ENCODE results near the gene TREX2. TPM values are rescaled to one million over a fixed set of nuclear protein-coding genes. Genes with fewer than 3 reads are reported as not detected.

Gene TREX2
- total and polyA plus RNA-seq, 2 donors (not counting 1 experiment from before 2014, with no cell fraction given) = 3.3 to 3.8 TPM

DNA sequence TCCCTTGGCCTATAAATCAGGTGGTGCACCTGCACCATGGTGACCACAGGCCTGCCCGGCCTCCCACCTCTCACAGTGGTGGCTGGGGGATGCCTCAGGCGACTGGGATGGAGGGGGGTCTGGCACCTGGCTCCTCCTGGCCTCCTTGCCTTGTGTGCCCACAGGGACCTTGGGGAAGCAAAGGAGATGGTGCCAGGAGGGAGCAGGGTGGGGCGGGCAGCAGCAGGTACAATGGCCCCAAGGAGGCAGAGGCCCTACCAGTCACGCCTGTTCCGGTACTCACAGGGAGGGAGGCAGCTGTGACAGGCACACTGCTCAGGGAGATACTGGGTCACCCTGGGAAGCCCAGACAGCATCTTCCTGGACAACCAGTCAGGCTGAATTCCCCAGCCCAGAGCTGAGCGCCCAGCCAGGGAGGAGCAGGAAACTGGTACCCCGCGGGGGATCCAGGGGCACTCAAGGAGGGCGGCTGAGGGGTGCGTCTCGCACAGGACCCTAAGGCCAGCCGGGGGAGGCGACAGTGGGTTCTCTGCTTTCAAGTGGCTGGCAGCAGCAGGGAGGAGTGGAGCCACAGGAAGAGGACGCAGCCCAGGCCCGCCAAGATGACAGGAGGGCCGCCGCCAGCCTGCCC, 1.2 kb upstream of the TREX2 start:
- Histone ChIP-seq H3K4me3 (ENCODE audit: control extremely low read depth in 1 of 5, extremely low read depth in 1 of 5, insufficient read depth in 1 of 5, low read depth in 2 of 5, low read length in 4 of 5) (no peak overlapping the region), H3K79me2 (ENCODE audit: control insufficient read depth, insufficient read depth, low read length) (no peaks in the 10 kb centered on the region), H3K4me2 (replicated peaks; ENCODE audit: low read depth, low read length, poor library complexity, severe bottlenecking) (no peak overlapping the region), H3K4me1 (ENCODE audit: control insufficient read depth in 2 of 2, insufficient read depth in 2 of 2, low read length in 2 of 2) (no peaks in the 10 kb centered on the region), H3K27me3 (replicated peaks in 1 of 4; ENCODE audit: control extremely low read depth in 1 of 4, control insufficient read depth in 3 of 4, insufficient read depth in 4 of 4, low read length in 3 of 4) (no peaks in the 10 kb centered on the region), H3K9ac (ENCODE audit: low read length) (no peak overlapping the region), H3K36me3 (replicated peaks in 1 of 2; ENCODE audit: control extremely low read depth in 1 of 2, control insufficient read depth in 1 of 2, extremely low read depth in 1 of 2, insufficient read depth in 2 of 2, low read length in 1 of 2) (peaks cover 0 to 3% of the 10 kb centered on the region in 2 experiments), H3K9me3 (ENCODE audit: control extremely low read depth in 1 of 3, control insufficient read depth in 2 of 3, insufficient read depth in 1 of 3, low read length in 2 of 3) (no peaks in the 10 kb centered on the region), H3K27ac (ENCODE audit: low read length in 2 of 2) (no peak overlapping the region), H4K20me1 (ENCODE audit: control insufficient read depth, insufficient read depth, low read length, poor library complexity, severe bottlenecking) (no peaks in the 10 kb centered on the region), H2AFZ (ENCODE audit: insufficient read depth, low read depth, low read length, poor library complexity, severe bottlenecking) (no peak overlapping the region)
- WGBS (ENCODE audit: insufficient coverage) = 98% methylated on average over 14 of the region's 17 CpGs
- TF ChIP-seq, protein P1, sequence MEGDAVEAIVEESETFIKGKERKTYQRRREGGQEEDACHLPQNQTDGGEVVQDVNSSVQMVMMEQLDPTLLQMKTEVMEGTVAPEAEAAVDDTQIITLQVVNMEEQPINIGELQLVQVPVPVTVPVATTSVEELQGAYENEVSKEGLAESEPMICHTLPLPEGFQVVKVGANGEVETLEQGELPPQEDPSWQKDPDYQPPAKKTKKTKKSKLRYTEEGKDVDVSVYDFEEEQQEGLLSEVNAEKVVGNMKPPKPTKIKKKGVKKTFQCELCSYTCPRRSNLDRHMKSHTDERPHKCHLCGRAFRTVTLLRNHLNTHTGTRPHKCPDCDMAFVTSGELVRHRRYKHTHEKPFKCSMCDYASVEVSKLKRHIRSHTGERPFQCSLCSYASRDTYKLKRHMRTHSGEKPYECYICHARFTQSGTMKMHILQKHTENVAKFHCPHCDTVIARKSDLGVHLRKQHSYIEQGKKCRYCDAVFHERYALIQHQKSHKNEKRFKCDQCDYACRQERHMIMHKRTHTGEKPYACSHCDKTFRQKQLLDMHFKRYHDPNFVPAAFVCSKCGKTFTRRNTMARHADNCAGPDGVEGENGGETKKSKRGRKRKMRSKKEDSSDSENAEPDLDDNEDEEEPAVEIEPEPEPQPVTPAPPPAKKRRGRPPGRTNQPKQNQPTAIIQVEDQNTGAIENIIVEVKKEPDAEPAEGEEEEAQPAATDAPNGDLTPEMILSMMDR (IDR thresholded peaks at IDR 0.05) = no peak
- TF ChIP-seq EZH2 (IDR thresholded peaks at IDR 0.05; ENCODE audit: borderline replicate concordance, insufficient read depth, low read depth, low read length, poor library complexity, severe bottlenecking) = no peak
- CTCF ChIA-PET = no interaction called here
- ATAC-seq (ENCODE audit: low read depth) (no peak), DNase-seq (no peak)
- Mint-ChIP-seq H3K4me3 (no peak overlapping the region), H3K27ac (no peak overlapping the region), H3K9me3 (ENCODE audit: insufficient read depth) (no peaks in the 10 kb centered on the region), H3K4me1 (no peaks in the 10 kb centered on the region), H3K27me3 (no peaks in the 10 kb centered on the region)
- POLR2A ChIA-PET = no interaction called here
- intact Hi-C loops (cut with micrococcal nuclease) = no loop called here

DNA sequence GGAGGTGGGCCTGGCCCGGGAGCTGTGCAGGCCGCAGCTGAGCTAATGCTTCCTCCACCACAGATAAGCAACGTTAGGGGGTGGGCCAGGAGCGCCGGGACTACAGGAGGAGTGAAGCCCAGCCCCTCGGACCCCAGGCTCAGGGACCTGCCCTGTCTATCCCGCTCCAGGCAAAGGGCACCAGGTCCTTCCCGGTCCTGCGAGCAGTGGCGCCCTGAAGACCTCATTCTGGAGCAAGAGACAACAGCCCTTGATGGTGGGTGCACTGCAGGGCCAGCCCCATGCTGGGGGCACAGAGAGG, 730 bp upstream of the TREX2 start:
- 75% methylated on average over 8 of the region's 10 CpGs for WGBS (ENCODE audit: insufficient coverage)
- H3K27me3 Mint-ChIP-seq = no peaks in the 10 kb centered on the region
- no peak overlapping the region for H3K4me3 Mint-ChIP-seq
- H3K4me1 Mint-ChIP-seq = no peaks in the 10 kb centered on the region
- intact Hi-C loops (cut with micrococcal nuclease) = no loop called here
- H2AFZ ChIP-seq (ENCODE audit: insufficient read depth, low read depth, low read length, poor library complexity, severe bottlenecking) = no peak overlapping the region
- H4K20me1 ChIP-seq (ENCODE audit: control insufficient read depth, insufficient read depth, low read length, poor library complexity, severe bottlenecking) = no peaks in the 10 kb centered on the region
- ChIA-PET CTCF (no interaction called here), POLR2A (no interaction called here)
- H3K27ac ChIP-seq (ENCODE audit: low read length in 2 of 2) = no peak overlapping the region
- no peaks in the 10 kb centered on the region for H3K27me3 ChIP-seq (replicated peaks in 1 of 4; ENCODE audit: control extremely low read depth in 1 of 4, control insufficient read depth in 3 of 4, insufficient read depth in 4 of 4, low read length in 3 of 4)
- DNase-seq = no peak
- ATAC-seq (ENCODE audit: low read depth) = no peak
- no peaks in the 10 kb centered on the region for H3K36me3 ChIP-seq (replicated peaks in 1 of 2; ENCODE audit: control extremely low read depth in 1 of 2, control insufficient read depth in 1 of 2, extremely low read depth in 1 of 2, insufficient read depth in 2 of 2, low read length in 1 of 2)
- no peaks in the 10 kb centered on the region for H3K9me3 ChIP-seq (ENCODE audit: control extremely low read depth in 1 of 3, control insufficient read depth in 2 of 3, insufficient read depth in 1 of 3, low read length in 2 of 3)
- H3K4me2 ChIP-seq (replicated peaks; ENCODE audit: low read depth, low read length, poor library complexity, severe bottlenecking) = no peak overlapping the region
- H3K4me1 ChIP-seq (ENCODE audit: control insufficient read depth in 2 of 2, insufficient read depth in 2 of 2, low read length in 2 of 2) = no peaks in the 10 kb centered on the region
- no peak overlapping the region for H3K9ac ChIP-seq (ENCODE audit: low read length)
- no peaks in the 10 kb centered on the region for H3K9me3 Mint-ChIP-seq (ENCODE audit: insufficient read depth)
- no peak overlapping the region for H3K4me3 ChIP-seq (ENCODE audit: control extremely low read depth in 1 of 5, extremely low read depth in 1 of 5, insufficient read depth in 1 of 5, low read depth in 2 of 5, low read length in 4 of 5)
- TF ChIP-seq, protein P1 (IDR thresholded peaks at IDR 0.05) = no peak
- TF ChIP-seq EZH2 (IDR thresholded peaks at IDR 0.05; ENCODE audit: borderline replicate concordance, insufficient read depth, low read depth, low read length, poor library complexity, severe bottlenecking) = no peak
- no peak overlapping the region for H3K27ac Mint-ChIP-seq
- H3K79me2 ChIP-seq (ENCODE audit: control insufficient read depth, insufficient read depth, low read length) = no peaks in the 10 kb centered on the region
